GM18508 (cell line): Measurements from ENCODE around the gene TSKU.

ENCODE experiments used
- ATAC-seq: cut with Tn5 transposase; IDR thresholded peaks from one replicate; pipeline ENCODE4 v1.9.1; 2021; ENCODE audit warnings: moderate number of reproducible peaks; ENCODE audit not compliant: insufficient read depth, unreplicated experiment

The TSKU gene

GRCh38 chr11:76750746-76751145 is 32.4 kb upstream of the TSKU start:
- ATAC-seq = no peak

GRCh38 chr11:76752321-76753143 is 30.6 kb upstream of the TSKU start:
- ATAC-seq = no peak

GRCh38 chr11:76753449-76753848 is 29.7 kb upstream of the TSKU start:
- ATAC-seq = no peak

- ATAC-seq = no peak
Observed at GRCh38 chr11:76753950-76754349, 29.2 kb upstream of the TSKU start.

GRCh38 chr11:76756341-76756741 is 26.8 kb upstream of the TSKU start:
- no peak for ATAC-seq

- ATAC-seq = no peak
Observed at GRCh38 chr11:76758311-76758710, 24.8 kb upstream of the TSKU start.

- ATAC-seq = no peak
Observed at GRCh38 chr11:76759092-76759491, 24.1 kb upstream of the TSKU start.

- no peak for ATAC-seq
Observed at GRCh38 chr11:76759517-76759916, 23.6 kb upstream of the TSKU start.

- no peak for ATAC-seq
Observed at GRCh38 chr11:76760236-76760635, 22.9 kb upstream of the TSKU start.

GRCh38 chr11:76761718-76762355 is 21.3 kb upstream of the TSKU start:
- no peak for ATAC-seq

- no peak for ATAC-seq
Observed at GRCh38 chr11:76762356-76762752, 20.8 kb upstream of the TSKU start.

- no peak for ATAC-seq
Observed at GRCh38 chr11:76762867-76763572, 20.1 kb upstream of the TSKU start.

GRCh38 chr11:76763573-76764346 is 19.4 kb upstream of the TSKU start:
- no peak for ATAC-seq

- ATAC-seq = no peak
Observed at GRCh38 chr11:76764941-76765665, 18.1 kb upstream of the TSKU start.

- no peak for ATAC-seq
Observed at GRCh38 chr11:76765863-76766350, 17.2 kb upstream of the TSKU start.

- no peak for ATAC-seq
Observed at GRCh38 chr11:76766521-76766920, 16.6 kb upstream of the TSKU start.

GRCh38 chr11:76767659-76768058 is 15.5 kb upstream of the TSKU start:
- ATAC-seq = no peak

GRCh38 chr11:76768088-76768908 is 14.9 kb upstream of the TSKU start:
- ATAC-seq = no peak
